H1 (cell line): ENCODE data around the gene LRP3. TPM values are rescaled to one million over a fixed set of nuclear protein-coding genes. Genes with fewer than 3 reads are reported as not detected.

Experiments used
- CTCF ChIA-PET: fragments of 300-600 bp; sonication (Branson Sonifier 250); formaldehyde crosslinking; loops from one replicate; lab custom pipeline; 2021; ENCODE audit not compliant: partially characterized antibody; lab: Charles Lee
- POLR2A ChIA-PET: fragments of 300-600 bp; sonication (Branson Sonifier 250); formaldehyde crosslinking; loops from one replicate; lab custom pipeline; 2021; ENCODE audit warnings: inconsistent platforms; ENCODE audit not compliant: partially characterized antibody; lab: Charles Lee
- DNase-seq, 2 experiments: peaks; one replicate each; pipeline versions ENCODE4 v3.0.0 to v3.0.0-alpha.2; 2010 to 2022; ENCODE audit warnings: low spot score in 2 of 2, low read depth in 1 of 2, mixed read lengths in 1 of 2
- FAIRE-seq: peaks from 2 replicates; lab custom pipeline; 2011; peaks lifted over from hg19 to GRCh38; lab: Jason Lieb, UNC
- H2AFZ ChIP-seq: 2 replicates; pipeline ENCODE4 v1.8.1; 2012; ENCODE audit warnings: low read length, inconsistent platforms
- H2AK5ac ChIP-seq: 2 replicates; pipeline ENCODE4 v1.6.1; 2013; ENCODE audit warnings: low read depth, low read length
- H2BK120ac ChIP-seq: replicated peaks from 2 replicates; pipeline ENCODE3; 2013; ENCODE audit warnings: low read depth, low read length, inconsistent platforms
- H2BK12ac ChIP-seq: 2 replicates; pipeline ENCODE4 v1.6.1; 2013; ENCODE audit warnings: low read depth, low read length
- H2BK15ac ChIP-seq: 2 replicates; pipeline ENCODE4 v1.6.1; 2013; ENCODE audit warnings: low read length
- H2BK20ac ChIP-seq: 2 replicates; pipeline ENCODE4 v1.6.1; 2013; ENCODE audit warnings: low read length
- H2BK5ac ChIP-seq: 2 replicates; pipeline ENCODE4 v1.6.1; 2013; ENCODE audit warnings: low read depth, low read length
- H3K14ac ChIP-seq: 2 replicates; pipeline ENCODE4 v1.6.1; 2013; ENCODE audit warnings: inconsistent platforms; ENCODE audit not compliant: insufficient read length
- H3K18ac ChIP-seq: 2 replicates; pipeline ENCODE4 v1.6.1; 2013; ENCODE audit warnings: low read length; ENCODE audit errors: extremely low read depth
- H3K23ac ChIP-seq: 2 replicates; pipeline ENCODE4 v1.6.1; 2013; ENCODE audit warnings: inconsistent platforms; ENCODE audit not compliant: insufficient read length
- H3K23me2 ChIP-seq: 2 replicates; pipeline ENCODE4 v1.6.1; 2013; ENCODE audit warnings: low read depth, low read length
- H3K27ac ChIP-seq: 2 replicates; pipeline ENCODE4 v1.6.1; 2011; ENCODE audit warnings: low read depth, low read length, inconsistent platforms
- H3K27me3 ChIP-seq, 4 experiments: replicated peaks in 1 of 4; 1 replicate in 1 of 4; 2 replicates in 3 of 4; pipeline versions ENCODE4 v1.6.1 to v1.8.1; 2011 to 2013; ENCODE audit warnings: low read length in 3 of 4, mild to moderate bottlenecking in 3 of 4, inconsistent platforms in 2 of 4, mixed read lengths in 2 of 4, moderate library complexity in 1 of 4; ENCODE audit not compliant: control insufficient read depth in 3 of 4, insufficient read depth in 3 of 4; ENCODE audit errors: extremely low read depth in 1 of 4
- H3K36me3 ChIP-seq, 4 experiments: 2 replicates each; pipeline versions ENCODE4 v1.6.1 to v1.8.1; 2011 to 2013; ENCODE audit warnings: mild to moderate bottlenecking in 4 of 4, low read length in 3 of 4, moderate library complexity in 2 of 4, control low read depth in 1 of 4, inconsistent platforms in 1 of 4; ENCODE audit not compliant: insufficient read depth in 4 of 4, control insufficient read depth in 2 of 4
- H3K4ac ChIP-seq: replicated peaks from 2 replicates; pipeline ENCODE3; 2013; ENCODE audit warnings: low read length, low read depth, mixed read lengths, inconsistent platforms; ENCODE audit not compliant: insufficient read length
- H3K4me1 ChIP-seq, 4 experiments: replicated peaks in 1 of 4; 1 replicate in 1 of 4; 2 replicates in 3 of 4; pipeline versions ENCODE4 v1.6.1 to v1.8.1; 2011 to 2013; ENCODE audit warnings: low read length in 3 of 4, inconsistent platforms in 2 of 4, mixed read lengths in 1 of 4; ENCODE audit not compliant: insufficient read depth in 4 of 4, control insufficient read depth in 3 of 4
- H3K4me2 ChIP-seq, 2 experiments: 2 replicates each; pipeline versions ENCODE4 v1.6.1 to v1.8.1; 2011 to 2013; ENCODE audit warnings: low read depth in 2 of 2, low read length in 2 of 2, control low read depth in 1 of 2, inconsistent platforms in 1 of 2, mild to moderate bottlenecking in 1 of 2; ENCODE audit not compliant: insufficient read depth in 1 of 2
- H3K4me3 ChIP-seq, 4 experiments: fragments of 200-600, 300-600 bp in 1 of 4; sonication (generic), shearing (Covaris generic), sonication (Bioruptor Twin) in 1 of 4; 2 replicates each; pipeline versions ENCODE4 v1.5.1 to v1.8.1; 2011 to 2016; ENCODE audit warnings: low read length in 4 of 4, low read depth in 3 of 4, control low read depth in 2 of 4, inconsistent platforms in 2 of 4, mild to moderate bottlenecking in 2 of 4, mixed read lengths in 1 of 4, moderate library complexity in 1 of 4; ENCODE audit not compliant: insufficient read depth in 2 of 4; ENCODE audit errors: extremely low read depth in 1 of 4
- H3K56ac ChIP-seq: replicated peaks from 2 replicates; pipeline ENCODE3; 2013; ENCODE audit warnings: low read depth, mild to moderate bottlenecking, mixed read lengths, low read length, inconsistent platforms; ENCODE audit not compliant: insufficient read length
- H3K79me1 ChIP-seq: 2 replicates; pipeline ENCODE4 v1.6.1; 2013; ENCODE audit warnings: low read depth, low read length, control low read depth
- H3K79me2 ChIP-seq, 2 experiments: 2 replicates each; pipeline versions ENCODE4 v1.6.1 to v1.8.1; 2012 to 2013; ENCODE audit warnings: low read length in 2 of 2, mild to moderate bottlenecking in 2 of 2, inconsistent platforms in 1 of 2; ENCODE audit not compliant: insufficient read depth in 2 of 2, control insufficient read depth in 1 of 2
- H3K9ac ChIP-seq, 4 experiments: replicated peaks in 1 of 4; 1 replicate in 1 of 4; 2 replicates in 3 of 4; pipeline versions ENCODE4 v1.6.1 to v1.8.1; 2011 to 2013; ENCODE audit warnings: low read depth in 3 of 4, low read length in 3 of 4, control low read depth in 2 of 4, mild to moderate bottlenecking in 2 of 4, moderate library complexity in 2 of 4, inconsistent platforms in 1 of 4; ENCODE audit errors: extremely low read depth in 1 of 4
- H3K9me3 ChIP-seq, 2 experiments: 2 replicates each; pipeline versions ENCODE4 v1.6.1 to v1.8.1; 2012 to 2013; ENCODE audit warnings: mild to moderate bottlenecking in 2 of 2, moderate library complexity in 2 of 2, control low read depth in 1 of 2, inconsistent platforms in 1 of 2, low read depth in 1 of 2, low read length in 1 of 2, mixed read lengths in 1 of 2; ENCODE audit not compliant: insufficient read depth in 2 of 2
- H4K20me1 ChIP-seq, 2 experiments: replicated peaks in 1 of 2; 2 replicates each; pipeline versions ENCODE3 to v1.8.1; 2011 to 2013; ENCODE audit warnings: inconsistent platforms in 2 of 2, low read length in 2 of 2, mild to moderate bottlenecking in 1 of 2; ENCODE audit not compliant: insufficient read depth in 2 of 2, control insufficient read depth in 1 of 2
- H4K5ac ChIP-seq: 2 replicates; pipeline ENCODE4 v1.6.1; 2013; ENCODE audit warnings: low read length, low read depth, mixed read lengths, inconsistent platforms; ENCODE audit not compliant: insufficient read length
- H4K8ac ChIP-seq: 2 replicates; pipeline ENCODE4 v1.8.0; 2013; ENCODE audit warnings: mild to moderate bottlenecking, moderate library complexity, low read length, inconsistent platforms; ENCODE audit not compliant: insufficient read depth; ENCODE audit errors: extremely low read depth
- H4K91ac ChIP-seq: replicated peaks from 2 replicates; pipeline ENCODE3; 2013; ENCODE audit warnings: low read length, mixed read lengths, inconsistent platforms; ENCODE audit not compliant: insufficient read length
- ATF3 ChIP-seq: IDR thresholded peaks from 2 replicates; pipeline ENCODE4 v1.6.1; 2011; ENCODE audit warnings: low read depth, mild to moderate bottlenecking, low read length; ENCODE audit not compliant: insufficient read depth
- RBBP5 ChIP-seq: IDR thresholded peaks from 2 replicates; pipeline ENCODE4 v1.7.1; 2012; ENCODE audit warnings: low read depth, mild to moderate bottlenecking, inconsistent platforms, low read length, moderate library complexity, borderline replicate concordance
- SAP30 ChIP-seq: fragments of 300-600 bp; sonication (generic); IDR thresholded peaks from 2 replicates; pipeline ENCODE4 v1.7.1; 2012; ENCODE audit warnings: low read length, moderate library complexity, mild to moderate bottlenecking, inconsistent platforms; ENCODE audit not compliant: insufficient read depth, insufficient replicate concordance
- SP2 ChIP-seq: IDR thresholded peaks from 2 replicates; pipeline ENCODE4 v1.6.1; 2012; ENCODE audit warnings: mild to moderate bottlenecking, low read length, inconsistent platforms
- TCF12 ChIP-seq: IDR thresholded peaks from 2 replicates; pipeline ENCODE4 v1.6.1; 2011; ENCODE audit warnings: low read depth, mild to moderate bottlenecking, low read length
- ZNF274 ChIP-seq: IDR thresholded peaks from 2 replicates; pipeline ENCODE4 v1.7.0; 2012; ENCODE audit warnings: low read length, borderline replicate concordance; ENCODE audit errors: extremely low read depth
- WGBS, 2 experiments: shearing (Covaris generic) in 1 of 2; methylation state at CpG; one replicate each; pipeline versions ENCODE4 v1.1.6 to v1.1.7; 2013 to 2015; ENCODE audit warnings: low lambda C conversion rate in 2 of 2, mixed read lengths in 2 of 2, inconsistent platforms in 1 of 2, low coverage in 1 of 2, missing lambda C conversion rate in 1 of 2; ENCODE audit not compliant: insufficient replicate concordance in 2 of 2, insufficient coverage in 1 of 2, insufficient read length in 1 of 2; ENCODE audit errors: extremely low coverage in 1 of 2, missing lambda C conversion rate in 1 of 2; 5-methylcytosine and 5-hydroxymethylcytosine counted together
- polyA plus RNA-seq, 7 experiments: library from polyadenylated mRNA; depleted of rRNA in 3 of 7; stranded (reverse) in 5 of 7; unstranded in 2 of 7; fragments of >200 nt in 5 of 7; fragments of 200-250 nt in 2 of 7; gene quantifications; 1 replicate in 5 of 7; 2 replicates in 1 of 7; 4 replicates in 1 of 7; pipeline versions ENCODE4 v1.2.1 to v1.2.3, GENCODE V29; 2011 to 2013; ENCODE audit warnings: missing spikeins in 2 of 7, mixed read lengths in 2 of 7
- total RNA-seq: library from RNA; stranded (reverse); fragmentation: NEBNext Ultra II Directional; extraction: Animal tissue kit (Norgen Biotek cat#: 25700); gene quantifications from 2 replicates; pipeline ENCODE4 v1.2.1, GENCODE V29; 2021

LRP3 gene
- total and polyA plus RNA-seq, 2 of the 8 experiments (the other 6 are each of a cell fraction or from before 2014, with no cell fraction given) = 30.3 to 33.7 TPM

GRCh38 chr19:33201473-33201872, 7.3 kb downstream of the LRP3 start:
- no peak overlapping the region for H2BK12ac ChIP-seq
- H3K27ac ChIP-seq = no peak overlapping the region
- H3K18ac ChIP-seq = no peak overlapping the region
- no peak for TF ChIP-seq ATF3
- no peak for TF ChIP-seq SAP30
- no peak for TF ChIP-seq ZNF274
- TF ChIP-seq RBBP5 = no peak
- no peak for TF ChIP-seq TCF12
- no peak for TF ChIP-seq SP2
- WGBS, 2 experiments = 92% methylated on average over 6 of the region's 6 CpGs; no CpG with 5 or more reads in 1 of the 2 experiments
- no peak overlapping the region for H4K91ac ChIP-seq
- no peak overlapping the region for H4K8ac ChIP-seq
- POLR2A ChIA-PET = no interaction called here
- no peak overlapping the region for H2BK120ac ChIP-seq
- peaks cover 4 to 11% of the 10 kb centered on the region in 2 experiments for H4K20me1 ChIP-seq
- no peak overlapping the region for H2BK15ac ChIP-seq
- no peak overlapping the region for H2BK20ac ChIP-seq
- H3K9me3 ChIP-seq = no peaks in the 10 kb centered on the region
- no peak overlapping the region for H4K5ac ChIP-seq
- H3K23ac ChIP-seq = no peak overlapping the region
- no peaks in the 10 kb centered on the region for H3K27me3 ChIP-seq
- no peaks in the 10 kb centered on the region for H3K23me2 ChIP-seq
- FAIRE-seq (no peak), DNase-seq (no peak)
- H3K56ac ChIP-seq = no peak overlapping the region
- no peak overlapping the region for H3K9ac ChIP-seq
- CTCF ChIA-PET = interaction anchor here (0.9 to 1.4 kb wide), 4 partner anchors 10 to 30 kb away, joined by 3 to 4 read pairs (median 4); no protein-coding TSS in a partner anchor
- no peak overlapping the region for H3K4ac ChIP-seq
- H2AFZ ChIP-seq = no peak overlapping the region
- no peak overlapping the region for H2AK5ac ChIP-seq
- H3K4me3 ChIP-seq = no peak overlapping the region
- H3K79me2 ChIP-seq = no peaks in the 10 kb centered on the region
- no peaks in the 10 kb centered on the region for H3K4me1 ChIP-seq
- peaks cover 0 to 22% (median 2%) of the 10 kb centered on the region in 4 experiments; a peak in 4 of 8 replicates for H3K36me3 ChIP-seq
- H2BK5ac ChIP-seq = no peak overlapping the region
- H3K4me2 ChIP-seq = no peak overlapping the region
- peaks cover 3% of the 10 kb centered on the region; the same call in 1 of the 2 replicates for H3K79me1 ChIP-seq
- H3K14ac ChIP-seq = no peak overlapping the region
